Right kidney (tissue), 1 donor: Measurements from ENCODE around the gene ASTN2.

Experiments
- DNase-seq: peaks from one replicate; pipeline ENCODE4 v3.0.0-alpha.2; 2016

ASTN2 gene

GRCh38 chr9:116499986-116500871 is 914.6 kb downstream of the ASTN2 start:
- DNase-seq = no peak

DNA sequence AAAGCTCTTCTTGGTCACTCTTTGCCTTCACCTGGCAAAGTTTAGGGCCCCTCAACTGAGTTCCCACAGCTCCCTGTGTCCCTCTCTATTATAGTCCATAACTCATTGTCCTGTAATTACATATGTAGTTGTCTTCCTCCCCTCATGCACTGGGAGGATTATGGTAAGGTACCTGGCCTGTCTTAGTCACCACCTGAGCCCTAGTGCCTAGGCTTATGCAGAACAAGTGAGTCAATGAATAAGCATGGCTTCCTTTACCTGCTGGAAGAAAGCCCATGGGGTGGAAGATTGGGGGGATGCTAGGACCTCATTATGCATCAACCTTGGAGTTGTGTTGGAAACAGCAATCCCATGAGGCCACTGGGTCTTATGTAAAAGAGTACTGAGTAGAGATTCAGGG is 915.4 kb downstream of the ASTN2 start:
- no peak for DNase-seq

DNA sequence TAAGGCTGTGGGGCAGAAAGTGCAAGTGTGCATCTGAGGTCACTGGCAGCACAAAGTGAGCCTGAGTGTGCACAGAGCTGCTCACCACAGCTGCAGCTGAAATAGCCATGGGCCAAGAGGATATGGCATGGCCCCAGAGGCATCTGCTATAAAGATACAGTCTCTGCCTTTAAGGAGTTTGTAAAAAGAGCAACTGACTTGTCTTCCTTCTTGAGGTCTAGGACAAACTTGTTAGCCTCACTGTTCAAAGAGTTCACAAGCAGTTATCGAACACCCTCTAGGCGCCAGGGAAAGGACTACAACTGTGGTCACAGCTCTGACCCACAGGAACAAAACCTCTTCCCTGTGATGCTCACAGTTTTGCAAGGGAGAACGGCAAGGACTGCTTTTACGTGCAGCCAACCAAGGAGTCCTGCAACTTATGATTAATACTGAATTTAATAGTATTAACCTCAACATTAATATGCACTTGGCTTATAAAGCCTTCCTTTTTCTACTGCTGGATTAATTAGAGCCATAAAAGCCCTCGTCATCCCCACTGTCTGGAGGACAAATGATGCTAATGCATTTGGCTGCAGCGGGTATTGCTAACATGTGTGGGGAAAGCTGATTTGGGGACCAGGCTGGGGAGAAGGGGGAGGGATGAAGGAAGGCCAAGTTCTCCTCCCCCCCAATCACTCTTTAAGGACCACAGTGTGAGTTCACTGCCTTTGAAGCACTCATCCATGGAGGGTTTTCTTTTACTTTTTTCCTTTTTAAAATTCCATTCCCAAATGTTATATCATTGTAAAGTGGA is 917.6 kb downstream of the ASTN2 start:
- no peak for DNase-seq

DNA sequence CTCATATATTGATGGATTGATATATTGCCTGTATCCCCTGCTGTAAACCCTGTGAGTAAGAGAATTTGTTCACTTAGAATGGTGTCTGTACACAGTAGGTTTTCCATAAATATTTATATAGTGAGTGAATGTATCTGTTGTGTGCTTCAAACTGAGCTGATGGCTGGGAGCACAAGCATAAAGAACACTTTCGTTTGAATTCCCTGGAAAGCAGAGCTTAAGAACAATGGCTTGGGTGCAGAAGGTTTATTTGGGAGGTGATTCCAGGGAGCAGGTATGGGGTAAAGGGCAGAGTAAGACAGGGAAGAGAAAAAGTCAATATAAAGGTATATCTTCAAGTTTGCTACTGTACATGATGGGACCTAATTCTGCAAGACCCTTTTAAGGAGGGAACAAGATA is 918.7 kb downstream of the ASTN2 start:
- no peak for DNase-seq

- DNase-seq = no peak
These were observed 919.1 kb downstream of the ASTN2 start for GRCh38 chr9:116495725-116496124.

DNA sequence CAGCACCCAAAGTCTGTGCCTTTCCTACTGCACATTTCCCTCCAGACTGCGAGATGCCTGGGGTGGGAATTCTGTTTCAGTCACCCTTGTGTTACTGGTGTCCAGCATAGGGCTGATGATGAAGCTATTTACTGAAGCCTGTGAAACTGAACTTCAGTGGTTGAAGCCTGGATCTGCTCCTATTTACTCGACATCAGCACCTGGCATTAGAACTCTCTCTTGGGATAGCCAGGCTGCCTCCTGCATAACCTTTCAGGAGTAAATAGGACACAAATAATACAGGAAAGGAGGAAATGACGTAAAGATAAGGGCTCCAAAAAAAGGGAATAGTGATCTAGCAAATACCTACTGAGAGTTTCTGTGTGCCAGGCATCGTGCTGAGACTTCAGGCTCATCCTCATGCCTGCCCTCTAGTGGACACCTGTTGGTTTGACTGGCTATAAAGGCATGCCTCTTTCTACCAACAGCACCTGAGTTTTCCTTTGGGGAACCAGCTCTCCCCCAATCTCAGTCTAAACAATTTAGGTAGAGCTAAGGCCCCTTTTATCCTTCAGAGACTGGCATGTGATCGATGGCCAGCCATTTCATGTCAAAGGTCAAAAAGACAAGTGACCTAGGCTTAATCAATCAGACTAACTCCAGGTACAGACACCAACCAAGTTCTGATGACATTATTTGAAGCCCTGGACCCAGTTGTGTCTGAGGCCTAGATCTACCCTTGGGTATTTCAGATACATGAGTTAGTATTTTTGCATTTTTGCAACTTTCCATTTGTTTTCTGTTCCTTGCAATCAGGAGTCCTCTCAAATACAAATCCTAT is 919.8 kb downstream of the ASTN2 start:
- no peak for DNase-seq

DNA sequence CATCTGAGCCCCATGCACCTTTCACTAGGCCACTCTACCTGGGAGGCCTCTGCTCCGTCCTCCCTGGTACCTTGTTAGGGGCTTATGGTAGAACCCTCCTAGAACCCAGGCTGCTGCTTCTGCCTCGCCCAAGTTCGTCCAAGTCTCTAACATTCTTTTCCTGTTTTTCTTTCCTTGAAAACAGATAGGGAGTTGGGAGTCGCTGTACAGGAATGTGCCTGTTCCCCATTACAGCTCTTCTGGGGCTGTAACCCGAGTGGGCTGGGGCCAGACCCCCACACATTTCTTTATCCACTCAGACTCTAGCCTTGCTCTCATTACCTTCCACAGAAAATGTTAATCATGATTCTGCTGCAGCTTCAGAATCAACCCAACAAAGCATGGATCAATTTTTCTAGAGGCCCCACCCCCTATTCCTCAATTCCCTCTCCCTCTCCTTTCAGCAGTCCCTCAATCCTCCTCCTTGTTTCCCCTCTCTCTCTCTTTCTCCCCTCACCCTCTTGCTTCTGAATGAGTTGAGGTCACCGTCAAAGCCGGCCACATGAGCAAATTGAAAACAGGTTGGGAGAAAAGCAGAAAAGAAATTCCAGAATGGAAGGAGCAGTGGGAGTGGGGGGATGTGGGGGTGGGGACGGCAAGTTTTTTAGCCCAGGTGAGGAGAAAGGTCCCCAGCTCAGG is 921.5 kb downstream of the ASTN2 start:
- DNase-seq = no peak

- no peak for DNase-seq
These were observed 923.2 kb downstream of the ASTN2 start for GRCh38 chr9:116491659-116492058.

GRCh38 chr9:116491219-116491618 is 923.6 kb downstream of the ASTN2 start:
- DNase-seq = no peak

- no peak for DNase-seq
These were observed 924.5 kb downstream of the ASTN2 start for GRCh38 chr9:116490321-116490720.

- DNase-seq = no peak
These were observed 926.5 kb downstream of the ASTN2 start for GRCh38 chr9:116488373-116488772.

GRCh38 chr9:116484492-116485061 is 930.3 kb downstream of the ASTN2 start:
- no peak for DNase-seq

DNA sequence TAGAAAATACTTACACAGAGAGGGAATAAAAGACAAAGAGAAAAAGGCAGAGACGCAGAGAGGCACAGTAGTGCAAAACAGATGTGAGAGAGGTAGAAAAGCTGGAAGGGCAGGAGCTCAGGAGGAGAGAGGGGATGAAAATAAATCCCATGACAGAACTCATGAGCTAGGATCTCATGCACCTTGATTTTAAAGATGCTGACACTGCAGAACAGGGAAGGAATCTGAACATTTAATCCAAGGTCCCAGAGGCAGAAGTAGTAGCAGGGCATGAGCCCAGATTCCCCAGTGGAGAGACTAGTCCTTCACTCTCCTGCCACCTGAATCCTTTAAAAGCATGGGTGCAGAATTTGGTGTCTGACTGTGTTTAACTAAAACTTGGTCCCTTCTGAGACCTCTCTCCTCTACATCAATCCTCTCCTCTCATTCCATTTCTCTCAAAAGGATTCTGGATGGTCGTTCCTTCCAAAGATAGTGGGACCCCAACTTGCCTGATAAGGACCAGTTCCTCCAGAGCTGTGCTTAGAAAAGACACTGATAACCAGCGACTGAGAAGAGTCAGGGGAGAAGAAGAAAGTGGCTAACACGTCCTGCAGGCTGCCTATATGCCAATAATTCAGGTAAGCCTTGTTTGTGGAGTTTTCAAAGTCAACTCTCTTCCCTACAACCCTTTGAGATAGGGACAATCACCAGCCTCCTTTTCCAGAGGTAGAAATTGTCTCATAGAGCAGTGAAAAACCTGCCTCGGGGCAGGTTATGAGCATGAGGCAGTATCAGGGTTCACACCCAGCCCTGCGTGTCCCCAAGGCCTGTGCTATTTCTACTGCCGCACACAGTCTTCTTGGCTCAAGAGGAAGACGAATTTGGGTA is 931.0 kb downstream of the ASTN2 start:
- no peak for DNase-seq

- no peak for DNase-seq
These were observed 932.1 kb downstream of the ASTN2 start for GRCh38 chr9:116482740-116483139.

- no peak for DNase-seq
These were observed 934.2 kb downstream of the ASTN2 start for GRCh38 chr9:116480700-116481099.

DNA sequence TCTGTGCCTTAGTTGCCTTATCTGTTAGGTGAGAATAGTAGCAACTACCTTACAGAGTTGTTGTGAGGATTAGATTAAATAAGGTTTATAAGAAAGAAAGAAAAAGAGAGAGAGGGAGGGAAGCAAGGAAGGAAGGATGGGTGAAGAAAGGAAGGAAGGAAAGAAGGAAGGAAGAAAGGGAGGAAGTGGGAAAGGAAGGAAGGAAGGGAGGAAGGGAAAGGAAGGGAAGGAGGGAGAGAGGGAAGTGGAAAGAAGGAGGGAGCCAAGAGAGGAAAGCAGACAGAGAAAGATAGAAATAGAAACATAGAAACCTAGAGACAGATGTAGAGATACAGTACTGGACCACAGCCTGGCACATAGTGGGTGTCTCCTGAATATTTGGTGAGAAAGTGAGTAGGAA is 934.9 kb downstream of the ASTN2 start:
- no peak for DNase-seq

- DNase-seq = no peak
These were observed 935.8 kb downstream of the ASTN2 start for GRCh38 chr9:116479056-116479544.

DNA sequence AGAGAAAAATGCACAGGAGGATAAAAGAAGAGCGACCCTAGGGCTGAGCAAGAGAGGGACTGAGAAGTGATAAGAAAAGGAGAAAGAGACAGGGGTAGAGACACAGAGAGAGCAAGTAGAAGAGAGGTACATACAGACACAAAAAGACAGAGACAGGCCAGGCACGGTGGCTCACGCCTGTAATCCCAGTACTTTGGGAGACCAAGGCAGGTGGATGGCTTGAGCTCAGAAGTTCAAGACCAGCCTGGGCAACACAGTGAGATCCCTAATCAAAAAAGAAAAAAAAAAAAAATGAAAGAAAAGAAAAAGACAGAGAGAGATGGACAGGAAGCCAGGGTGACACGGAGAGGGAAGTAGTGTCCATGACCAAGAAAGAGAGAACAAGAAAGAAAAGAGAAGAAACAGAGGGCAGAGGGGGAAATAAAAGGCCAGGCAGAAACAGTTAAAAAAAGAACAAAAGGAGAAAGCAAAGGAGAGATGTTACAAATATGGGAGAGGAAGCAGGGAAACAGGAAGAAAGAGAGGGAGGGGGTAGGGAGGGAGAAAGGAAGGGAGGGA is 937.2 kb downstream of the ASTN2 start:
- DNase-seq = no peak

DNA sequence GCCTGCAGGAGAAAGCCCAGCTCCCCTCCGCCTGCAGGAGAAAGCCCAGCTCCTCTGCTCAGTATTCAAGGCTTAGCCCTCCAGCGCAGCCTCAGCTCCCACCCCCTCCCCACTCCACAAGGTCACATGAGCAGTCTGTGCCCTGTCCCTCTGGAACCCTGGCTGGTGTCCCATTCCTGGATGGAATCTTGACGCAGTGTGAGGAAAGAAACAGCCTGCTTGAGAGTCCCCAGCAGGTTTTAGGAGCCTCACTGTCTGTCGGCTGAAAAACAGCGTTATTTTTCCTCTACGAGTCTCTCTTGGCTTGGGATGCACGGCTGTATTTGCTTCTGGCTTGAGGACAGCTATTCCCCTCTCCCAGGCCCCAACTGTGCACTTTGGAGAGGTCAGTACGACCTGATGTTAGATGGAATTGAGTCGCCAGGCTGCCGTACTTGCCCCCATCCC is 937.9 kb downstream of the ASTN2 start:
- peak; percentile 35 for DNase-seq

DNA sequence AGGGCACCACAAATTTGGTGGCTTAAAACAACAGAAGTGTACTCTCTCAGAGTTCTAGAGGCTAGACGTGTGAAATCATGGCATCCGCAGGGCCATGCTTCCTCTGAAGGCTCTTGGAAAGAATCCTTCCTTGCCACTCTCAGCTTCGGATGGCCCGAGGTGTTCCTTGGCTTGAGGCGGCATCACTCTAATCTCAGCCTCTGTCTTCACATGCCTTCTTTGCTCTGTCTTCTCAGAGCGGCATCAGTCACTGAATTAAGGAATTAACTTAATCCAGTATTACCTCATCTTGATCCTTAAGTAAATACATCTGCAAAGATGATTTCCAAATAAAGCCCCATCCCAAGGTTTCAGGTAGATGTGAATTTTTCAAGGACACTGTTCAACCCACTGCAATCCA is 938.9 kb downstream of the ASTN2 start:
- no peak for DNase-seq
